Stimulated activated CD4-positive, alpha-beta T cell treated with anti-CD3 and anti-CD28 coated beads, TNF-alpha, amount 100 ng/mL, for 24 hours (primary cell): ENCODE data around the gene ITGA5.

Experiments
- DNase-seq, 3 experiments: peaks; one replicate each; pipeline ENCODE4 v3.0.0-alpha.2; 2020; ENCODE audit warnings: low read depth in 3 of 3

Gene ITGA5

DNA sequence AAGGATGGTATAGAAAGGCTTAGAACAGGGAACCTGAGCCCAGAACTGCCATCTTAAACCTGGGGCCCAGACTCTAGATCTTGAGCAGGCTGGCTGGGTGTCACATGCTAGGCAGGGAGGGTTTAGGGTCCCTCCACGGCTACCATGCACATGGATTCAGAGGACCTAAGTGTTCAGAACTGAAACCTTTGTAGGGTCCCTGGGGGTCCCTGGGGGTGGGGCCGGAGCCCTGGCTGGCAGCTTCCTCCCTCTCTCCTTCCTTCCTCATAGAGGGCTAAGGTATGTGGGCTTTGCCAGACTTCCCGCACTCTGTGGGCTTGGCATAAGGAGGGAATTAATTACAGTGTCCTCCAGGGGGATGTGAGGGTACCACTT, 29.9 kb downstream of the ITGA5 start:
- DNase-seq = no peak

DNA sequence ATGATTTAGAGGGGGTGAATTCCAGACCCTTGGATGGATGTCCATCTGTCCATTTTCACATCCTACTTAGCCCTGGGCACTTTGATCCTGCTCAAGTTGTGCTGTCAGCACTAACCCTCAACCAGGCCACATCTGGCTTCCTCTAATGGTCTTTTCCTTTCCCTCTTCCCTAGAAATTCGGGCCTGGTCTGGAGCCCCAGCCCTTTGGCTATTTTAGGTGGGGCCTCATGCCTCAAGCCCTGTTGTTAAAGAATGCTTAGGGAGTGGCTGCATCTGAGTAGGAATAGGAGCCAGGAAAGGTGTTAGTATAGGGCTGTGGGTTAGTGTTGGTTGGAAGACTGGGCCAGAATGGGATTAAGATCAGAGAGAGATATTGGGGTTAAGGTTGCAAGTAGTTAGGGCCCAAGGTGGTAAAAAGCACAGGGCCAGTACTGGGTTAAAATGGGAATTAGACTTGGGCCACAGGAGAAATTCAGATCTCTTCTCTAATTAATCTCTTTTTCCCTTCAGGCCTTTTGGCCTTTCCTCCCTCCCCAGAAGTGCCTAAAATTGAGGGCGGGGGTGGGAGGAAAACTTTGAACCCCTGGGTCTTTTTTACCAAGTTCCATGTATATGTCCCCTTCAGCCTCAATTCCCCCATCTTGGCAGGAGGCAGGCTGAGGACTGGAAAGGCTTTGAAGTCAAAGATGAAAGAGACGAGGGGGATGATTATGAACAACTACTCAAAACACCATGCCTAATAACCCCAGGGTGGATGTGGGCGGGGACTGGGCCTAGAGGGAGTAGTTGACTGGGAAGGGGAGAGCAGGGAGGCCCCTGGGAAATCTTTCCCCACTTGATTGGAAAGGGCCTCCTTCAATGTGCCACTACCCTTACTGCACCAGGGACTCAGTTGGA, 30.6 kb downstream of the ITGA5 start:
- no peak for DNase-seq

DNA sequence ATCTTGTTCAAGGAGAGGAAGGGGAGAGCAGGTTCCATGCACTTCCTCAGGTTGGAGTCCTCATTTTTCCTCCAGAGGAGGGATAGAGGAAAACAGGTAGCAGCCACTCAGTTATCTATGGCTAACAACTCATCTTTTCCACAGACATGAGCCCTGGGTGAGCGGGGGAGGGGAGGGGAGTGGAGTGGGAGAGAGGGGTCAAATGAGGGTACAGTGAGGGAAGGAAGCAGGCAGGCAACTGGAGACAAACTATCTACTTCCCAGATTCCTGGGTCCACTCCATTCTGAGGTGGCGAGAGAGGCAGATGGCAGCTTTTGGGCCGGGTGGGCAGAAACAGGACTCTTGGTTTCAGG, 32.0 kb downstream of the ITGA5 start:
- no peak for DNase-seq

DNA sequence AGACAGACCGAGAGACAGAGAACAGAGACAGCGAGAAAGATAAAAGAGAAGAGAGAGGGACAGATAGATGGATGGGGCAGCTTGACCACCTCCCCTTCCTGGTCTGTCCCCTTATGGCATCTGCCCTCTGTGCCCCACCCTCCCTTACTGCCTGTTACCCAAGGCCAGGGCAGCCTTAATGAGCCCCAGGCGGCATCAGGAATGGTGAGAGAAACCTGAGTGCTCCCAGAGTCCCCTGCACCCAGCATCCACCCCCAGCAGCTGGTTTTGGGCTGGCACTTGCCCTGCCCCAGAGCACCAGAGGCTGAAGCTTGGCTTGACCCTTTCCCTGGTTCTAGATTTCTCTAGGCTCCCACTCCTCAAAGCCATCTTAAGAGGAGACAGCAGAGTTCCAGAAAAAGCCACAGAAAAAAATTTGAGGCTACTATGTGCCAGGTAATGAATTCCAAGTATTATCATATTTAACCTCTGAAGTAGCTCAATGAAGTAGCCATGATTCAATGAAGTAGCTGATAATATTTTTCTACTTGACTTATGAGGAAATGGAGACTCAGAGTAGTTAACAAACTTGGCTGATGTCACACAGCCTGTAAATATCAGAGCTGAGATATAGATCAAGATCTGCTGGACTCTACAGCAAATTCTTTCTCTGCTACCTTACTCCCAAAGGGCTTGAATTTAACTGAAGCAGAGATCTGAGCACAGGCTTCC, 32.5 kb downstream of the ITGA5 start:
- DNase-seq = no peak

DNA sequence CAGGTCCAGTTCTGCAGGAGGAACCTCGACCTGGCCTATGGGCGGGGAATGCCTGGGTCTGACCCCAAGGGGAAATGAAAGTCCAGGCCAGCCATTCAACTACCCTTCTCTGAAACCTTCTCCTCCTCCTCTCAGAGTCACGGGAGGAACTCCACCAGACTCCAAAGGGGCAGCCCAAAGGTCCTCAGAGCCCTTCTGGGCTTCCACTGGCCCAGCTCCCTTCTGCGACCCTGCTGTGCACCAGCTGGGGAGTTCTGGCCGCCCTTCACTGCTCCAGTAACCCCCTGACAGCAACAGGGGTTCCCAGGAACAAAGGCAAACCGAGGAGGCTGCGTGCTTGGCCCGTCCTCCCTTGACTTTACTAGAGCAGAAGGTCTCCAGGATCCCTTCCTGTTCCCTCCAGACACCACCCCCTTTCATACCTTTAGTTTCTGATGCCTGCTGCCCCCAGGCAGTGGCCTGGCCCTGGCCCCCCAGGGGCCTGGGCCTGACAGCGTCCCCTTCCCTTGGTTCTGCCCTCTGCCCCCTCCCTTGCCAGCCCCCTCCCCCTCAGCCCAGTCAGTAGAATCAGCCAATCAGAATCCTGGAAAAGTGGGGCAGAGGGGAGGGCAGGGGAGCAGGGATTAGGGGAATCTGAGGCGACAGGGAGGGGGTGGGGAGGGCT, 33.7 kb downstream of the ITGA5 start:
- DNase-seq = no peak

DNA sequence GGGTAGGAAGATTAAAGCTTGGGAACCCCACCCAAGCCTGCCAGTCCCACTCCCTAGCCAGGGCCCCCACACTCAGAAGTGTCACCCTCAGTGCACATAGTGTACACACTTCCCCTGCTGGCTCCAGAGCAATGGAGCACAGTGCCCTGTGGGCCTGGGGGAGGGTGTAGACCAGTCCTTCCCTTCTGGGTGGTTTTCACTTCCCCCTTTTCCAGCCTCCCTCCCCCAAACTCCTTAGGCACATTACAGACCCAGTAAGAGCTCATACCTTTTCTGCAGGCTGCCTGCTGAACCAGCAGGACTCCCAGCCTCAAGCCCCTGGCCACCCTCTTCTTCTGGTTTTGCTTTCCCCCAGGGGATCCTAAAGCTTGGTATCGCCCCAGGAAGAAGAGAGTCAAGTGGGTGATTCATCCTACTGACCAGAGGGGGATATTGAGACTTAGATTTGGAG, 34.5 kb downstream of the ITGA5 start, which contains the start of gene ZNF385A:
ZNF385A (minus strand) TSS at position 143 of the 451 bp plus-strand sequence. CDS start 219 bp downstream, outside the sequence.
- DNase-seq = no peak

DNA sequence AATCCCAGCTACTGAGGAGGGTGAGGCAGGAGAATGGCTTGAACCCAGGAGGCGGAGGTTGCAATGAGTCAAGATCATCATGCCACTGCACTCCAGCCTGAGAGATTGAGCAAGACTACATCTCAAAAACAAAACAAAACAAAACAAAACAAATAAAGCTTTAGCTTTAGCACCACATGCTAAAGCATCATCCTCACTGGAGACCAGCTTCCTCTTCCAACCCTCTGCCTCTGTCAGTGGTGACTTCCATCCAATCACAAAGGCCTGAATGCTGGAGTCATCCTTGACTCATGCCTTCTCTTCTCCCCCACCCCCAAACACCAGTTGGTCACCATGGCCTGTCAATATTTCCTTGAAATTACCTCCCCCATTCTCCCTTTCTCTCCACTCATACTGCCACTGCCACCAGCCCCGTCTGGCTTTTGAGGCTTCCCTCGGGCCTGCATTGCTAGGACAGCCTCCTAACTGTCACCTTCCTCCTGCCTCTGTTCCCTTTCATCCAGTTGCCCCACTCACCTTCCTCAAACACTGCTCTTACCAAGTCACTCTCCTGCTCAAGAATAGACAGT, 35.9 kb downstream of the ITGA5 start:
- peak in 1 of 3 experiments; percentile 28 for DNase-seq

DNA sequence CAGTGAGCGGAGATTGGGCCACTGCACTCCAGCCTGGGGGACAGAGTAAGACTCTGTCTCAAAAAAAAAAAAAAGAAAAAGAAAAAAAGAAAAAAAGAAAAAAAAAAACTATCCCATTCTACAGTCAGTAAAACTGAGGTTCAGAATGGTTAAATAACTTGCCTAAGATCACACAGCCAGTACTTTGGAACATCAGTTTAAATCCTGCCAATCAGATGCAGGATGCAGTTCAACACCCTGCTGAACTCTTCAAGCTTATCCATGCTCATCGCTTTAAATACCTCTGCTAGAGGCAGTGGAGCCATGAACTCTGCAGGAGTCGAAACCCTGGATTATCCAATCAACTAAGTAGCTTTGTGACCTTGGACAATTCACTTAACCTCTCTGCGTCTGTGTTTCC, 37.9 kb downstream of the ITGA5 start:
- no peak for DNase-seq

DNA sequence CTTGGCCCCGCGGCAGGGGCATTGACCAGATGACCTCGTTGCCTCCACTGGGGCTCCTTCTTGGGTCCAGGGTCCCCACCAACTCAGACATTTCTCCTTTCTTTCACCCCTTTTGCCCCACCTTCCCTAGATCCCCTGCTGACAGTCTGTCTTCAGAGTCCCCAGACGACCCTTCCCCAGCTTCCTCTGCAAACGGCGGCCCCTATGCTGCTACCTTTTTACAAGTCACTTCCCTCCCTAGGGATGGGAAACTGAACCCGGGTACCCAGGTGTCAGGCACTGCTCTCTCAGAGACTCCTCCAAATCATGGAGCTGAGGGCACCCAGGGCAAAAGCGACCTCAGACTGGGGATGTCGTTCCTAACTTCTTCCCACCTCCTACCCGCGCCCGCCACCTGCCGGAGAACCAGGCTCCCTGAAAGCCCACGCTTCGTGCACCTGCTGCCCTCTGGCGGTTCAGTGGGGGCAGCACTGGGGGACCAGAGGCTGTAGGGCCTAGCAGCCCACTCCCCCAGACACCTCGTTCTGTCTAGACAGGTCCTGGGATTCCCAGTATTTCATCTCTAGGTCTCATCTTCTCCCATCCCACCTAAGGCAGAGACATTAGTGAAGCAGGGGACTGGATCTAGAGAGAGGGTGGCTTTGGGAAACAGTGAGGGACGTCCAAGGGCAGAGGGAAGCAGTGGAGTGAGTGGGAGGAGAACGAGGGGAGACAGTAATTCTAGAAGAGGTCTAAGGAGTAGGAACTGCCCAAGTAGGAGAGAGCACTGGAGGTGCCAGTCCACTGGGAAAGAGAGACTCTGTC, 39.5 kb downstream of the ITGA5 start:
- DNase-seq = peak; percentile 80 to 90 (median 84)

DNA sequence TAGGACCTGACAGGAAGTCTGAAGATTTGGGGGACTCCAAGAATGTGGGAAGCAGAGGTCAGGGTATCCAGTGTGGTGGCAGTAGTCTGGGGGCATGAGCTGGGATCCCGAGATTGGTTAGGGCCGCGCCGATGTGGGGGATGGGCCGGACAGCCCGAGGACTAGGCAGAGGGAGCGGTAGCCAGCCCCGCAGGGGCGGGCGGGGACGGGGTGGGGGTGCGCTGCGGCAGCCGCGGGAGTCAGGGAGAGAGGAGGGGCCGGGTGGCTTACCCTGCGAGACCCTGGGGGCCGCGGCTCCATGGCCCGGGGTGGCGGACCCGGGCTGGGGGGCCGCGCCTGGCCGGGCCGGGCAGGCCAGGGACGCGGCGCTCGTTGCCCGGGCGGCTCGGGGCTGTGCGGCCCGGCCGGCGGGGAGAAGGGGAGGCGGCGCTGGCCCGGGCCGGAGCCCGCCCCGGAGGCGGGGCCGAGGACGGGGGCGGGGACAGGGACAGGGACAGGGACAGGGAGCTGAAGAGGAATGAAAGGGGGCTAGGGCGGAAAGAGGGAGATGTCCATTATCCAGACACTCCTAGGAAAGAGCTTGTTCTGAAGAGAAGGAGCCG, 40.2 kb downstream of the ITGA5 start:
- no peak for DNase-seq

DNA sequence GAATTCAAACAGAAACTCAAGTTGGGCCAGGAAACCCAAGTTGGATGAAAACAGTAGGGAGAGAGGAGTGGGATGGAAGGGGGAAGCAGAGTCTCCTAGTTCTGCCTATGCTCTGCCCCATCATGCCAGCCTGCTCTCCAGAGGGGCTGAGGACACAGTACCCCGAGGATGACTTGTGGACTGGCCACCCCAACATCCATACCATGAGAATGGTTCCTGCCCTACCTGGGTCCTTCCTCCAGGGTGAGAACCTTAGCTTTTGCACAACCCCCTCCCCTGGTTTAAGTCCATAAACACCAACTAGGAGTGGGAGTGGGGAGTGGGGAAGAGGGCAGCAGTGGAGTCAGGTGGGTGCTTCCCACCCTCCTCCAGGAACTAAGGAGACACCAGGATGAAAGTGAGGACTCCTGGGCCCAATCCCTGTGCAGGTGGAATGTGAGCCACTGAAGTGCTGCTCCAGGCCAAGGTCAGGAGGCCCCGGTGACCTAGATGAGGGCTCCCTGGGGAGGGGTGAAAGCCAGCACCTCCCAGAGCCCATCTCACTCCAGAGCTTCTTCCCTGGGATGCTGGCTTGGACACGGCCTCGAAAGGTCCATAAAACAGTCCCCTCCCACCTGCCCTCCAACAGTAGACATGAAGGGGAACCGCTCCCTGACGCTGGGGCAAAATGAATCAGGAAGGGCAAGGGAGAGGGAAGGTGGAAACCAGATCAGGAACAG, 41.1 kb downstream of the ITGA5 start:
- DNase-seq = no peak

DNA sequence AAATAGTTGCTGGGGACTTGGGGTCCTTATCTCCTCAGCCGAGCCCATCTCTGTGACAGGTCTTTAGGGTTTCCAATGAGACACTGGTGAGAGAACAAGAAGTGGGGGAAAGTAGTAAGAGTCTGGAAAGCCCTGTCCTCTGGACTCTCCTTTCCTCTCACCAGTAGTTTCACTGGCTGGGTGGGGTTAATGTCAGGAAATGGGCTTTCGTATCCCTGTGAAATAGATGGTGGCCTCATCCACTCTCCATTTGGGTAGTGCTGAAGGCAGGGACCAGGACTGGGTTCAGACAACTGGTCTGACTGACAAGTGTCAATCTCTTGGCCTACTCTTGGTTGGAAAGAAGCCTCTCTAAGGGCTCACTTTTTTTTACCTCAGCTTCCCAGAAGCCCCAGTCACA, 42.1 kb downstream of the ITGA5 start:
- no peak for DNase-seq

DNA sequence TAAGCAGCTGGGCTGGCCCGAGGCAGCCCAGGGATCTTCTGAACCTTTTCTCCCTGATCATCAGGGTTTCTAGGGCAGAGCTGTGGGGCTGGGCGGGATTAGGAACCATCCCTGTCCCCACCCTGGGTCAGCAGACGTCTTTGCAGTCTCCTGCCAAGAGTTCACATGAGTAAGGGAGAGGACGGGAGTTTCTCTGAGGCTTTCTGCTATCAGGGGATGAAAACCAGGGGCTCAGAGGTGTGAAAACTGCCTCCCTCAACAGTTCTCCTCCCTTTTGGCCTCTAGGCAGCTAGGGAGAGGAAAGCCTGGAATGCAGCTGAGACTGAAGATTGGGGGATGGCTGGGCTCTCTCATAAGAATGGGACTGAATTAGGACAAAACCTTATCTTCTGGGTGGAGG, 42.5 kb downstream of the ITGA5 start:
- DNase-seq = no peak

DNA sequence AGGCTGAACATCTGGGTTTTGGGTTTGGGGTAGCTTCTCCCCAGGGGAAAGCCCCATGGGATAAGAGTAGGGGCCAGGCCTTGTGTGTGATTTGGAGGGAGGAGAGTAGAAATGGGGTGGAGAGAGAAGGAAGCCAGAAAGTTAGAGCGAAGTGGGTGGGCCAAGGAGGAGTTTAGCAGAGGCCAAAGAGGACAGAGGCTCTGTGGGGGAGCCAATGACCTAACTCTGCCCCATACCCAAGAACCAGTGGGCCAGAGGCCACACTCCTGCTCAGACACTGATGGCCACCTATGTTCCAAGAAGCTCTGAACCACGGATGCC, 43.8 kb downstream of the ITGA5 start:
- no peak for DNase-seq

DNA sequence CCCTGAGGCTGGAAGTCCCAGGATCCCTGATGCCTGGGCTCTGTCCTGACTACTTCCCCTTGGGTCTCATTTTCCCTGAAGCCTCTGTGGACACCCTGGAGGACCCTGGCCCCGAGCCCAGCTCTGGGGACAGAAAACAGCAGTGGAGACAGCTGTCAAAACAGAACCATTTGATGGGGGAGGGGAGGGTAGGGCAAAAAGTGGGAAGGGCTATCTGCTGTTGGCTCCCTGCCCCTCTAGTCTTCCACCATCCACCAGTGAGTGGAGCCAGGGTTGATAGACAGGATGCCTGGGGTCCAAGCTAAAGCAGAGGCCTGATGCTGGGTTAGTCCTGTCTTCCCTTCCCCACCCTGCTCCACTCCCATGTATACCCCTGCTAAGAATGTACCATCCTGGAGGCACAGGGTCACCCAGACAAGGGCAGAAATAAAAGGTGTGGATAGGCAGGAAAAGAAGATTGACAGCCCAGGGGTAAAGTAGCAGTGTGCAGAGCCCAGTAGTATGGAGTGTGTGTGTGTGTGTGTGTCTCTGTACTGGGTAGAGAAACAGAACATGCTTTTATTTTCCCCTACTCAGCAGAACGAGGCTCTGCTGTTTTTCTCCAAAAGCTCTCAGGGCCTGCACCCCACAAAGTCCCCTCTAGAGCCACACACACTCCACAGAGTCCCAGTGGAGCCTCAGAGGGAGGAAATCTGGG, 44.4 kb downstream of the ITGA5 start:
- DNase-seq = no peak

DNA sequence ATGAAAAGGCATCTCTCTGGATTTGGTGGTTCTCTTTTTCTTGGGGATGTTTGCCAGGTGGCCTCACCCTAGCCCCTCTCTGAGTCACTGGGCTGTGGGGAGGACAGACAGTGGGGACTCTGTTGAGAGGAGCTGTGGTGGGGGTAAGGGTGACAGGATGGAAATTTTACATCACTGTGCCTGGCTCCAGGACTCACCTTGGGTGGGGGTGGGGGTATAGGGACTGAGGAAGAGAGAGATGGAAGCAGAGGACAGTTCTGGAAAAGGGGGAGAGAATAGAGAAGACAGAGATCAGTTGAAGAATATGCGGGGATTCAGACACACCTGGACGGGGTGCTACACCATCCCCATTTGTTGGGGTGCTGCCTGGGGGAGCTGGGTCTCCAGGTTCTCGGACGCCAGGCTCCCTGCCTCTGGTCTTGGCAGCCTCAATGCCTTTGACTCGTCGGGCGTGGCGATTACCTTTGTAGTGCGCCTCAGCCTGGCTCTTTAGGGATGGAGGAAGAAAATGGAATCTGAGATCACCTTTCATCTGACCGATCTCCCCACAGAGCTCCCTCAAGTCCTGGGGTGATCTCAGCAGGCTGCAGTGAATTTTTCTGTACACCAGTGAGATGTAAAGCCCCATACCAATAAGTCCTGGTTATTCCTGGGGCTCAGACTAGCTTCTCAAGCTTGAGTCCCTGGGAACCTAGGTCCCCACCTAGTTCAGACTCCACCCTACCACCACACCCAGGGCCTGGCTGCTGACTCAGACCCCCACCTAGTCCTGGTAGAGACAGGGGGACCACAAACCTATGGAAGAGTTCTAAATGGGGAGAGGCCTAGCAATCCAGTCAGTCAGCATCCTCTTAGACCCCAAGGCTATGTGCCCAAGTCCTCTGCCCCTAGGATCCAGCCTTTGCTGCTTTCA, 45.2 kb downstream of the ITGA5 start:
- DNase-seq = no peak

DNA sequence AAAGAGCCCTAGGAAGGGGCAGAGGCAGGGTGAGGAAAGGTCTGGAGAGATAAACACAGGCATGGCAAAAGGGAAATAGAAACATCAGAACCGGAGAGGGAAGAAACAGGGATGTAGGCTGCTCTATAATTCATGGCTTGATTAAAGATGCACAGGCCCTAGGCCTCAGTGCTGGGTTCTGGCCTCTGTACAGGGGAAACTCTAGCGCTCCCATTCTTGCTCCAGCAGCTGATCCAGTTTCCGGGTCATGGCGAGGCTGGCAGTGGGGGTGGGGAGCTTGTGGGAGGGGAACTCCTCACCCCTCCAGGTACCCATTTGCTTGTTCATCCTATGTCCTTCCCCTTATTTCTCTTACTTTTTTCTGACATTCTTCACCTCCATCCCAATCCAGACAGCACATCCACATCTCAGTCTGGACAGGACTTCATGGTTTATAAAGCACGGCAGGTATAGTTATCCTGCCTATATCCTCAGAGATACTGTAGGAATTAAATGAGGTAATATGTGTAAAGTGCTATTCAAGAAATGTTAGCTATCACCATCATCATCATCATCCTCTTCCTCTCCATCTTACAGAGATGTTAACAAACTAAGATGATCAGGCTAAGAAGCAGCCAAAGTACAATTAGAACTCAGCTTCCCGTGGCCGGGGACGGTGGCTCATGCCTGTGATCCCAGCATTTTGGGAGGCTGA, 46.8 kb downstream of the ITGA5 start:
- no peak for DNase-seq
